ENCODE measurements around the gene TP53I13. TPM values are rescaled to one million over a fixed set of nuclear protein-coding genes. Genes with fewer than 3 reads are reported as not detected.
A peak's percentile ranks its signal among the peaks of the same experiment; 100 is the strongest.

Gene TP53I13
- total and polyA plus RNA-seq, 2 of the 13 experiments (the other 11 are each of a cell fraction or from before 2014, with no cell fraction given), result 16.9 to 25.7 TPM

- no peak for TF ChIP-seq TFDP2 (CRISPR knock-in tag; IDR thresholded peaks at IDR 0.05)
- TF ChIP-seq, protein P1, sequence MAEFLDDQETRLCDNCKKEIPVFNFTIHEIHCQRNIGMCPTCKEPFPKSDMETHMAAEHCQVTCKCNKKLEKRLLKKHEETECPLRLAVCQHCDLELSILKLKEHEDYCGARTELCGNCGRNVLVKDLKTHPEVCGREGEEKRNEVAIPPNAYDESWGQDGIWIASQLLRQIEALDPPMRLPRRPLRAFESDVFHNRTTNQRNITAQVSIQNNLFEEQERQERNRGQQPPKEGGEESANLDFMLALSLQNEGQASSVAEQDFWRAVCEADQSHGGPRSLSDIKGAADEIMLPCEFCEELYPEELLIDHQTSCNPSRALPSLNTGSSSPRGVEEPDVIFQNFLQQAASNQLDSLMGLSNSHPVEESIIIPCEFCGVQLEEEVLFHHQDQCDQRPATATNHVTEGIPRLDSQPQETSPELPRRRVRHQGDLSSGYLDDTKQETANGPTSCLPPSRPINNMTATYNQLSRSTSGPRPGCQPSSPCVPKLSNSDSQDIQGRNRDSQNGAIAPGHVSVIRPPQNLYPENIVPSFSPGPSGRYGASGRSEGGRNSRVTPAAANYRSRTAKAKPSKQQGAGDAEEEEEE (CRISPR knock-in tag; IDR thresholded peaks at IDR 0.05; ENCODE audit: borderline replicate concordance), result 0 out of 2 replicates have a peak, but pooled peaks have one; percentile 46
- TF ChIP-seq, protein P2, sequence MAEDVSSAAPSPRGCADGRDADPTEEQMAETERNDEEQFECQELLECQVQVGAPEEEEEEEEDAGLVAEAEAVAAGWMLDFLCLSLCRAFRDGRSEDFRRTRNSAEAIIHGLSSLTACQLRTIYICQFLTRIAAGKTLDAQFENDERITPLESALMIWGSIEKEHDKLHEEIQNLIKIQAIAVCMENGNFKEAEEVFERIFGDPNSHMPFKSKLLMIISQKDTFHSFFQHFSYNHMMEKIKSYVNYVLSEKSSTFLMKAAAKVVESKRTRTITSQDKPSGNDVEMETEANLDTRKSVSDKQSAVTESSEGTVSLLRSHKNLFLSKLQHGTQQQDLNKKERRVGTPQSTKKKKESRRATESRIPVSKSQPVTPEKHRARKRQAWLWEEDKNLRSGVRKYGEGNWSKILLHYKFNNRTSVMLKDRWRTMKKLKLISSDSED (CRISPR knock-in tag; IDR thresholded peaks at IDR 0.05), result 0 out of 2 replicates have a peak, but pooled peaks have one; percentile 37
- TF ChIP-seq ZNF224 (CRISPR knock-in tag; IDR thresholded peaks at IDR 0.05), result no peak
- no peak for TF ChIP-seq TOE1 (CRISPR knock-in tag; IDR thresholded peaks at IDR 0.05)
- no peak for TF ChIP-seq ZSCAN12 (CRISPR knock-in tag; IDR thresholded peaks at IDR 0.05)
- TF ChIP-seq ZNF121 (CRISPR knock-in tag; IDR thresholded peaks at IDR 0.05), result no peak
- no peak for TF ChIP-seq PAX8 (CRISPR knock-in tag; IDR thresholded peaks at IDR 0.05; ENCODE audit: borderline replicate concordance)
- TF ChIP-seq ZNF800 (CRISPR knock-in tag; IDR thresholded peaks at IDR 0.05), result peak; percentile 80; the same call in 1 of the 2 replicates
- TF ChIP-seq ZNF841 (CRISPR knock-in tag; IDR thresholded peaks at IDR 0.05; ENCODE audit: borderline replicate concordance), result no peak
- TF ChIP-seq KDM5A (IDR thresholded peaks at IDR 0.05; ENCODE audit: borderline replicate concordance, low read length), result 0 out of 2 replicates have a peak, but pooled peaks have one; percentile 33
- no peak; the same call in 1 of the 2 replicates for TF ChIP-seq CHD2 (IDR thresholded peaks at IDR 0.05; ENCODE audit: low read depth, low read length)
- TF ChIP-seq POLR2G (IDR thresholded peaks at IDR 0.05; ENCODE audit: low read depth, low read length), result peak; percentile 76
- TF ChIP-seq ZNF383 (CRISPR knock-in tag; IDR thresholded peaks at IDR 0.05; ENCODE audit: borderline replicate concordance), result no peak
- TF ChIP-seq SRSF9 (IDR thresholded peaks at IDR 0.05; ENCODE audit: borderline replicate concordance, insufficient read depth, low read depth, low read length, poor library complexity, severe bottlenecking), result no peak
- no peak for TF ChIP-seq CEBPG (CRISPR knock-in tag; IDR thresholded peaks at IDR 0.05)
- TF ChIP-seq ZNF446 (CRISPR knock-in tag; IDR thresholded peaks at IDR 0.05), result no peak
- TF ChIP-seq DZIP1 (CRISPR knock-in tag; IDR thresholded peaks at IDR 0.05), result no peak
- no peak; the same call in 1 of the 2 replicates for TF ChIP-seq MYC (CRISPR knock-in tag; IDR thresholded peaks at IDR 0.05; ENCODE audit: borderline replicate concordance)
Observed at GRCh38 chr17:29568331-29569244, at the start of gene TP53I13 (continued).

All from HepG2 (cell line).